Thoracic aorta (tissue), 2 donors: ENCODE results near the gene TYRO3. TPM values are rescaled to one million over a fixed set of nuclear protein-coding genes. Genes with fewer than 3 reads are reported as not detected.

Experiments used
- ATAC-seq: fragments of 150-250 bp; one replicate; pipeline ENCODE4 v1.8.0; 2017; ENCODE audit warnings: low read depth; ENCODE audit not compliant: insufficient number of reproducible peaks, low FRiP score
- DNase-seq: peaks from one replicate; pipeline ENCODE4 v3.0.0-alpha.2; 2020; ENCODE audit warnings: low spot score
- H3K27ac ChIP-seq, 2 donors: fragments of 200-600 bp; sonication (generic); 1 replicate in 1 of 2; 2 replicates in 1 of 2; pipeline ENCODE4 v1.5.1; 2016; ENCODE audit warnings: mild to moderate bottlenecking in 2 of 2, moderate library complexity in 2 of 2
- H3K27me3 ChIP-seq: fragments of 200-600 bp; sonication (generic); replicated peaks from 2 replicates; pipeline ENCODE4 v1.6.0; 2016; ENCODE audit warnings: mild to moderate bottlenecking; ENCODE audit not compliant: insufficient read depth
- H3K36me3 ChIP-seq: fragments of 200-600 bp; sonication (generic); one replicate; pipeline ENCODE4 v1.5.1; 2016
- H3K4me1 ChIP-seq, 2 donors: fragments of 200-600 bp; sonication (generic); 1 replicate in 1 of 2; 2 replicates in 1 of 2; pipeline versions ENCODE4 v1.5.1 to v1.6.0; 2016; ENCODE audit warnings: low read depth in 2 of 2, mild to moderate bottlenecking in 1 of 2; ENCODE audit not compliant: control insufficient read depth in 1 of 2
- H3K4me3 ChIP-seq: fragments of 200-600 bp; sonication (generic); 2 replicates; pipeline ENCODE4 v1.5.1; 2016; ENCODE audit warnings: mild to moderate bottlenecking
- H3K9me3 ChIP-seq: fragments of 200-600 bp; sonication (generic); 2 replicates; pipeline ENCODE4 v1.5.1; 2016
- CTCF ChIP-seq: fragments of 200-600 bp; sonication (generic); IDR thresholded peaks from one replicate; pipeline ENCODE4 v1.5.1; 2019; ENCODE audit warnings: antibody characterized with exemption
- total RNA-seq, 2 donors: library from RNA; depleted of rRNA; stranded (reverse); fragments of >200 nt; gene quantifications; one replicate each; pipeline versions ENCODE4 v1.1.0 to v1.2.3, GENCODE V29; 2016

The TYRO3 gene
- total RNA-seq, 2 donors from 2014 or later, result 5.4 to 8.8 TPM

DNA sequence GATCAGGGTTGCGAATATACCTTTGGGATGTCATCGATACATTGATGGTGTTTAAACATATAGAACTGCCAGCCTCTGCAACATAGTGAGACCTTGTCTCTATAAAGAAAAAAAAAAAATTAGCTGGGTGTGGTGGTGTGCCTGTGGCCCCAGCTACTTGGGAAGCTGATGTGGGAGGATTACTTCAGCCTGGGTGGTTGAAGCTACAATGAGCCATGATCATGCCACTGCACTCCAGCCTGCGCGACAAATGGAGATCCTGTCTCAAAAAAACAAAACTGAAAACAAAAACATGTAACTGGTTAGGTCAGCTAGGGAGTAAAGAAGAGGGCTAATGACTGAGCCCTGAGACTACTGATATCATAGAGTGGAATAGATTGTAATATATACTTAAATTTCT, 70.5 kb downstream of the TYRO3 start:
- H3K27ac ChIP-seq, result no peak overlapping the region
- H3K9me3 ChIP-seq, result no peaks in the 10 kb centered on the region
- H3K27me3 ChIP-seq, result no peaks in the 10 kb centered on the region
- H3K36me3 ChIP-seq, result no peaks in the 10 kb centered on the region
- DNase-seq, result no peak
- H3K4me1 ChIP-seq, result no peaks in the 10 kb centered on the region
- no peak for TF ChIP-seq CTCF
- no peak for ATAC-seq
- no peak overlapping the region for H3K4me3 ChIP-seq

- no peak for ATAC-seq
- Histone ChIP-seq H3K4me1 (no peaks in the 10 kb centered on the region), H3K4me3 (no peak overlapping the region), H3K27me3 (no peaks in the 10 kb centered on the region), H3K27ac (no peak overlapping the region), H3K36me3 (no peaks in the 10 kb centered on the region), H3K9me3 (no peaks in the 10 kb centered on the region)
- no peak for DNase-seq
- TF ChIP-seq CTCF, result no peak
These were observed 70.9 kb downstream of the TYRO3 start for GRCh38 chr15:41629883-41630282.

- Histone ChIP-seq H3K4me3 (no peak overlapping the region), H3K36me3 (no peaks in the 10 kb centered on the region), H3K27ac (no peak overlapping the region), H3K9me3 (no peaks in the 10 kb centered on the region), H3K4me1 (no peaks in the 10 kb centered on the region), H3K27me3 (no peaks in the 10 kb centered on the region)
- DNase-seq (no peak), ATAC-seq (no peak)
- no peak for TF ChIP-seq CTCF
These were observed 71.7 kb downstream of the TYRO3 start for GRCh38 chr15:41630616-41631217.

GRCh38 chr15:41631880-41632470, 73.0 kb downstream of the TYRO3 start:
- ATAC-seq (no peak), DNase-seq (no peak)
- Histone ChIP-seq H3K4me1 (no peaks in the 10 kb centered on the region), H3K4me3 (no peak overlapping the region), H3K9me3 (no peaks in the 10 kb centered on the region), H3K27me3 (no peaks in the 10 kb centered on the region), H3K27ac (no peak overlapping the region), H3K36me3 (no peaks in the 10 kb centered on the region)
- no peak for TF ChIP-seq CTCF

Other genes starting within 250 kb of the TYRO3 start
- not detected for gene OIP5, start 226.6 kb upstream of the TYRO3 start, total RNA-seq
- 1 to 10 TPM; 1.4 to 5.7 TPM for gene NUSAP1, start 226.3 kb upstream of the TYRO3 start, total RNA-seq
- gene NDUFAF1, start 156.7 kb upstream of the TYRO3 start, total RNA-seq, result 10 to 100 TPM; 12.5 to 15.9 TPM
- gene RTF1, start 142.1 kb upstream of the TYRO3 start, total RNA-seq, result 10 to 100 TPM; 20.0 to 49.5 TPM
- gene ITPKA, start 65.3 kb upstream of the TYRO3 start, total RNA-seq, result 1 to 10 TPM in 1 of 2 donors, not detected in 1; 4.4 TPM
- gene LTK, start 45.4 kb upstream of the TYRO3 start, total RNA-seq, result under 1 TPM; 0.35 to 0.81 TPM
- 10 to 100 TPM; 14.7 to 19.2 TPM for gene RPAP1, start 15.0 kb upstream of the TYRO3 start, total RNA-seq
- 10 to 100 TPM; 32.5 to 57.2 TPM for gene MGA, start 101.2 kb downstream of the TYRO3 start, total RNA-seq
- gene MAPKBP1, start 215.3 kb downstream of the TYRO3 start, total RNA-seq, result 10 to 100 TPM; 35.8 to 37.0 TPM